Natural killer cell (primary cell): Measurements from ENCODE around the gene ZNF316. TPM values are rescaled to one million over a fixed set of nuclear protein-coding genes. Genes with fewer than 3 reads are reported as not detected.

Source experiments
- ATAC-seq, 3 donors: fragments of 150-1000 bp in 2 of 3; fragments of 200-7000 bp in 1 of 3; cut with Tn5 transposase; 1 replicate in 1 of 3; 2 replicates in 2 of 3; pipeline ENCODE4 v1.10.0; 2021; ENCODE audit warnings: mild to moderate bottlenecking in 2 of 3, moderate library complexity in 2 of 3
- DNase-seq, 2 donors: peaks; one replicate each; pipeline versions ENCODE4 v3.0.0 to v3.0.0-alpha.2; 2013 to 2021; ENCODE audit warnings: mixed read lengths in 1 of 2
- H3K27ac ChIP-seq: one replicate; pipeline ENCODE4 v1.5.1; 2013; ENCODE audit warnings: mild to moderate bottlenecking, low read length
- H3K27me3 ChIP-seq: one replicate; pipeline ENCODE4 v1.6.1; 2013; ENCODE audit warnings: low read length; ENCODE audit not compliant: control insufficient read depth, insufficient read depth
- H3K36me3 ChIP-seq: one replicate; pipeline ENCODE4 v1.6.1; 2013; ENCODE audit warnings: low read length; ENCODE audit not compliant: control insufficient read depth, insufficient read depth
- H3K4me1 ChIP-seq: one replicate; pipeline ENCODE4 v1.6.1; 2013; ENCODE audit warnings: low read length; ENCODE audit not compliant: control insufficient read depth, insufficient read depth
- H3K4me3 ChIP-seq: one replicate; pipeline ENCODE4 v1.5.1; 2013; ENCODE audit warnings: low read length
- H3K9me3 ChIP-seq: one replicate; pipeline ENCODE4 v1.6.1; 2013; ENCODE audit warnings: low read length; ENCODE audit not compliant: control insufficient read depth, insufficient read depth
- H3K27ac Mint-ChIP-seq, 2 donors: one replicate each; pipeline ENCODE4 v1.8.0; 2022; ENCODE audit warnings: mild to moderate bottlenecking in 2 of 2, mixed read lengths in 2 of 2, moderate library complexity in 1 of 2
- H3K27me3 Mint-ChIP-seq, 2 donors: one replicate each; pipeline ENCODE4 v1.8.0; 2022; ENCODE audit warnings: low read depth in 2 of 2, mixed read lengths in 2 of 2
- H3K36me3 Mint-ChIP-seq: one replicate; pipeline ENCODE4 v1.8.0; 2022; ENCODE audit warnings: mixed read lengths
- H3K4me1 Mint-ChIP-seq, 2 donors: one replicate each; pipeline ENCODE4 v1.8.0; 2022; ENCODE audit warnings: mixed read lengths in 2 of 2
- H3K4me3 Mint-ChIP-seq: one replicate; pipeline ENCODE4 v1.8.0; 2022; ENCODE audit warnings: mild to moderate bottlenecking, moderate library complexity, mixed read lengths
- H3K9me3 Mint-ChIP-seq, 2 donors: one replicate each; pipeline ENCODE4 v1.8.0; 2022; ENCODE audit warnings: mixed read lengths in 2 of 2
- CTCF ChIP-seq: fragments of 200-600 bp; IDR thresholded peaks from one replicate; pipeline ENCODE4 v1.8.0; 2022; ENCODE audit warnings: antibody characterized with exemption
- WGBS: methylation state at CpG from one replicate; pipeline ENCODE4 v1.1.7; 2013; ENCODE audit warnings: missing lambda C conversion rate; ENCODE audit not compliant: insufficient coverage; 5-methylcytosine and 5-hydroxymethylcytosine counted together
- intact Hi-C: fragments of 100-400 bp; cut with micrococcal nuclease; formaldehyde crosslinking; loops from one replicate; pipeline ENCODE4 v1.14.2; 2022
- total RNA-seq, 4 donors: library from RNA; stranded (reverse); fragments of 120-200 nt in 1 of 4; gene quantifications; one replicate each; pipeline versions ENCODE4 v1.2.3 to v1.2.4, GENCODE V29; 2013 to 2022

The ZNF316 gene
- total RNA-seq, 3 donors from 2014 or later (not counting 1 experiment from before 2014, with no cell fraction given) = 46.2 to 59.6 (median 49.5) TPM

DNA sequence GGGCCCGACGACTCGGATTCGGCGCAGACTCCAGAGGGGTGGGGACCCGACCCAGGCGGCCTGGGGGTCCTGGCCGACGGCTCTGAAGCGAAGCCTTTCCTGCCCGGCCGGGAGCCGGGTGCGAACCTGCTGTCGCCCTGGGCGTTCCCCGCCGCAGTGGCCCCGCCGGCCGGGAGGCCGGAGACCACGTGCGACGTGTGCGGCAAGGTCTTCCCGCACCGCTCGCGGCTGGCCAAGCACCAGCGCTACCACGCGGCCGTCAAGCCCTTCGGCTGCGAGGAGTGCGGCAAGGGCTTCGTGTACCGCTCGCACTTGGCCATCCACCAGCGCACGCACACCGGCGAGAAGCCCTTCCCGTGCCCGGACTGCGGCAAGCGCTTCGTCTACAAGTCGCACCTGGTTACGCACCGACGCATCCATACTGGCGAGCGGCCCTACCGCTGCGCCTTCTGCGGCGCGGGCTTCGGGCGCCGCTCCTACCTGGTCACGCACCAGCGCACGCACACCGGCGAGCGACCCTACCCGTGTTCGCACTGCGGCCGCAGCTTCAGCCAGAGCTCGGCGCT lies 15.4 kb downstream of the ZNF316 start:
- Histone ChIP-seq H3K9me3 (no peaks in the 10 kb centered on the region), H3K4me1 (no peaks in the 10 kb centered on the region), H3K27me3 (no peaks in the 10 kb centered on the region), H3K27ac (no peak overlapping the region), H3K4me3 (no peak overlapping the region), H3K36me3 (peaks cover 21% of the 10 kb centered on the region)
- 98% methylated on average over 75 of the region's 75 CpGs for WGBS
- Mint-ChIP-seq H3K4me3 (no peak overlapping the region), H3K27ac (no peak overlapping the region), H3K9me3 (no peaks in the 10 kb centered on the region), H3K4me1 (no peaks in the 10 kb centered on the region), H3K27me3 (no peaks in the 10 kb centered on the region), H3K36me3 (no peaks in the 10 kb centered on the region)
- DNase-seq (no peak), ATAC-seq (no peak)
- intact Hi-C loops = no loop called here
- no peak for TF ChIP-seq CTCF

GRCh38 chr7:6653071-6654003 lies 16.2 kb downstream of the ZNF316 start:
- Mint-ChIP-seq H3K4me1 (no peaks in the 10 kb centered on the region), H3K36me3 (no peaks in the 10 kb centered on the region), H3K27ac (no peak overlapping the region), H3K27me3 (no peaks in the 10 kb centered on the region), H3K4me3 (no peak overlapping the region), H3K9me3 (no peaks in the 10 kb centered on the region)
- H3K27me3 ChIP-seq = no peaks in the 10 kb centered on the region
- 98% methylated on average over 146 of the region's 146 CpGs for WGBS
- no peaks in the 10 kb centered on the region for H3K9me3 ChIP-seq
- no peak overlapping the region for H3K27ac ChIP-seq
- H3K4me1 ChIP-seq = no peaks in the 10 kb centered on the region
- no peak for TF ChIP-seq CTCF
- intact Hi-C loops = no loop called here
- no peak for DNase-seq
- no peak overlapping the region for H3K4me3 ChIP-seq
- ATAC-seq = no peak
- peaks cover 21% of the 10 kb centered on the region for H3K36me3 ChIP-seq

GRCh38 chr7:6654113-6654841 lies 17.2 kb downstream of the ZNF316 start:
- 98% methylated on average over 94 of the region's 94 CpGs for WGBS
- H3K27me3 Mint-ChIP-seq = no peaks in the 10 kb centered on the region
- ATAC-seq (no peak), DNase-seq (no peak)
- TF ChIP-seq CTCF = no peak
- H3K4me1 Mint-ChIP-seq = peaks cover 0 to 8% of the 10 kb centered on the region in 2 donors
- Histone ChIP-seq H3K27me3 (no peaks in the 10 kb centered on the region), H3K4me1 (no peaks in the 10 kb centered on the region), H3K36me3 (peaks cover 21% of the 10 kb centered on the region), H3K9me3 (no peaks in the 10 kb centered on the region), H3K27ac (no peak overlapping the region), H3K4me3 (no peak overlapping the region)
- H3K9me3 Mint-ChIP-seq = no peaks in the 10 kb centered on the region
- H3K36me3 Mint-ChIP-seq = no peaks in the 10 kb centered on the region
- intact Hi-C loops = no loop called here
- no peak overlapping the region for H3K4me3 Mint-ChIP-seq
- H3K27ac Mint-ChIP-seq = no peak overlapping the region
